ENCODE results near the gene ETF1. TPM values are rescaled to one million over a fixed set of nuclear protein-coding genes. Genes with fewer than 3 reads are reported as not detected.

ETF1 gene
- total RNA-seq, result 100 to 1,000 TPM; 140 to 156 TPM

- H3K27ac Mint-ChIP-seq, result peak within 1 kb of the TSS; percentile 100
- intact Hi-C loops (cut with DNase I, micrococcal nuclease), result loop anchor here (1.0 to 2.0 kb wide), 18 partner anchors 32 to 1020 kb away; partner anchors contain the start of genes BRD8 (in 2 of the 2), HSPA9 (in 2 of the 2), CDC23 (in 1 of the 2) and CDC25C (in 1 of the 2)
- CTCF ChIA-PET, result interaction anchor here (0.6 to 3.2 kb wide), 15 partner anchors 9 to 718 kb away, joined by 3 to 10 read pairs (median 4); partner anchors contain the start of genes HSPA9 and KDM3B
- peaks cover 67% of the 10 kb centered on the region for H3K4me1 Mint-ChIP-seq
- H3K9me3 Mint-ChIP-seq (ENCODE audit: low read depth), result no peaks in the 10 kb centered on the region
- ATAC-seq, result peak; percentile 94
- no peaks in the 10 kb centered on the region for H3K27me3 Mint-ChIP-seq
- POLR2A ChIA-PET, result interaction anchor here (0.6 to 2.6 kb wide), 13 partner anchors 9 to 1020 kb away, joined by 3 to 33 read pairs (median 4); partner anchors contain the start of genes BRD8, CDC23, EGR1 and FAM53C
- DNase-seq, result peak; percentile 100
- peak within 1 kb of the TSS; percentile 100 for H3K4me3 Mint-ChIP-seq
- H3K36me3 Mint-ChIP-seq (ENCODE audit: low read depth), result peaks cover 60% of the 10 kb centered on the region
These were observed at the start of gene ETF1 for GRCh38 chr5:138542956-138543729. TSS of gene ETF1 (minus strand) at chr5:138543236. CDS start at chr5:138542918, 318 bp downstream.

- ChIA-PET POLR2A (no interaction called here), CTCF (interaction anchor here (0.6 to 1.8 kb wide), 4 partner anchors 9 to 987 kb away, joined by 3 to 7 read pairs (median 4); partner anchors contain the start of gene ETF1)
- Mint-ChIP-seq H3K27me3 (peaks cover 10% of the 10 kb centered on the region), H3K9me3 (ENCODE audit: low read depth) (no peaks in the 10 kb centered on the region), H3K27ac (no peak overlapping the region), H3K36me3 (ENCODE audit: low read depth) (no peaks in the 10 kb centered on the region), H3K4me3 (no peak overlapping the region), H3K4me1 (no peaks in the 10 kb centered on the region)
- no peak for ATAC-seq
- intact Hi-C loops (cut with DNase I, micrococcal nuclease), result no loop called here
- DNase-seq, result no peak
These were observed 45.2 kb upstream of the ETF1 start for GRCh38 chr5:138588013-138588788.

GRCh38 chr5:138585157-138585556 is 42.1 kb upstream of the ETF1 start:
- Mint-ChIP-seq H3K27me3 (peaks cover 2% of the 10 kb centered on the region), H3K27ac (no peak overlapping the region), H3K9me3 (ENCODE audit: low read depth) (no peaks in the 10 kb centered on the region), H3K36me3 (ENCODE audit: low read depth) (no peaks in the 10 kb centered on the region), H3K4me1 (no peaks in the 10 kb centered on the region), H3K4me3 (no peak overlapping the region)
- intact Hi-C loops (cut with DNase I, micrococcal nuclease), result no loop called here
- ATAC-seq (no peak), DNase-seq (no peak)
- ChIA-PET CTCF (interaction anchor here (1.9 to 2.1 kb wide), 2 partner anchors 8 to 19 kb away, joined by 6 to 8 read pairs; no protein-coding TSS in a partner anchor), POLR2A (no interaction called here)

GRCh38 chr5:138583984-138584637 is 41.1 kb upstream of the ETF1 start:
- H3K4me3 Mint-ChIP-seq, result no peak overlapping the region
- peaks cover 2% of the 10 kb centered on the region for H3K27me3 Mint-ChIP-seq
- H3K4me1 Mint-ChIP-seq, result peaks cover 2% of the 10 kb centered on the region
- CTCF ChIA-PET, result interaction anchor here (0.6 to 2.1 kb wide), 6 partner anchors 9 to 205 kb away, joined by 3 to 8 read pairs (median 4); partner anchors contain the start of gene HSPA9
- H3K27ac Mint-ChIP-seq, result no peak overlapping the region
- no peaks in the 10 kb centered on the region for H3K36me3 Mint-ChIP-seq (ENCODE audit: low read depth)
- intact Hi-C loops (cut with DNase I, micrococcal nuclease), result no loop called here
- no peak for ATAC-seq
- POLR2A ChIA-PET, result no interaction called here
- DNase-seq, result no peak
- no peaks in the 10 kb centered on the region for H3K9me3 Mint-ChIP-seq (ENCODE audit: low read depth)

- ATAC-seq, result no peak
- Mint-ChIP-seq H3K36me3 (ENCODE audit: low read depth) (no peaks in the 10 kb centered on the region), H3K27ac (no peak overlapping the region), H3K4me3 (no peak overlapping the region), H3K4me1 (peaks cover 2% of the 10 kb centered on the region), H3K27me3 (peaks cover 2% of the 10 kb centered on the region), H3K9me3 (ENCODE audit: low read depth) (no peaks in the 10 kb centered on the region)
- POLR2A ChIA-PET, result no interaction called here
- DNase-seq, result no peak
- CTCF ChIA-PET, result no interaction called here
- intact Hi-C loops (cut with DNase I, micrococcal nuclease), result no loop called here
These were observed 39.9 kb upstream of the ETF1 start for GRCh38 chr5:138582959-138583358.

- ChIA-PET CTCF (interaction anchor here (0.6 to 1.7 kb wide), 3 partner anchors 12 to 697 kb away, joined by 3 to 11 read pairs (median 3); no protein-coding TSS in a partner anchor), POLR2A (no interaction called here)
- DNase-seq (no peak), ATAC-seq (no peak)
- H3K36me3 Mint-ChIP-seq (ENCODE audit: low read depth), result peaks cover 4% of the 10 kb centered on the region
- no peaks in the 10 kb centered on the region for H3K27me3 Mint-ChIP-seq
- H3K9me3 Mint-ChIP-seq (ENCODE audit: low read depth), result peaks cover 2% of the 10 kb centered on the region
- no peak overlapping the region for H3K4me3 Mint-ChIP-seq
- H3K4me1 Mint-ChIP-seq, result peaks cover 10% of the 10 kb centered on the region
- intact Hi-C loops (cut with DNase I, micrococcal nuclease), result no loop called here
- H3K27ac Mint-ChIP-seq, result no peak overlapping the region
These were observed 37.7 kb upstream of the ETF1 start for GRCh38 chr5:138580777-138581176.

- peaks cover 2% of the 10 kb centered on the region for H3K9me3 Mint-ChIP-seq (ENCODE audit: low read depth)
- no peak overlapping the region for H3K4me3 Mint-ChIP-seq
- H3K36me3 Mint-ChIP-seq (ENCODE audit: low read depth), result peaks cover 7% of the 10 kb centered on the region
- ChIA-PET POLR2A (no interaction called here), CTCF (interaction anchor here (0.5 to 1.7 kb wide), 24 partner anchors 11 to 829 kb away, joined by 3 to 11 read pairs (median 4); no protein-coding TSS in a partner anchor)
- DNase-seq (no peak), ATAC-seq (no peak)
- H3K27me3 Mint-ChIP-seq, result no peaks in the 10 kb centered on the region
- no peak overlapping the region for H3K27ac Mint-ChIP-seq
- intact Hi-C loops (cut with DNase I, micrococcal nuclease), result no loop called here
- H3K4me1 Mint-ChIP-seq, result peaks cover 11% of the 10 kb centered on the region
These were observed 37.0 kb upstream of the ETF1 start for GRCh38 chr5:138580001-138580400.

- ChIA-PET CTCF (interaction anchor here (0.6 to 1.7 kb wide), 35 partner anchors 9 to 862 kb away, joined by 3 to 11 read pairs (median 4); no protein-coding TSS in a partner anchor), POLR2A (no interaction called here)
- Mint-ChIP-seq H3K36me3 (ENCODE audit: low read depth) (peaks cover 12% of the 10 kb centered on the region), H3K4me1 (peaks cover 11% of the 10 kb centered on the region), H3K4me3 (no peak overlapping the region), H3K27ac (no peak overlapping the region), H3K27me3 (no peaks in the 10 kb centered on the region), H3K9me3 (ENCODE audit: low read depth) (peaks cover 2% of the 10 kb centered on the region)
- DNase-seq (no peak), ATAC-seq (no peak)
- intact Hi-C loops (cut with DNase I, micrococcal nuclease), result loop anchor here (1.0 to 5.0 kb wide), 5 partner anchors 53 to 683 kb away; partner anchors contain the start of gene CTNNA1 (in 1 of the 2)
These were observed 36.5 kb upstream of the ETF1 start for GRCh38 chr5:138579517-138579863.

GRCh38 chr5:138577452-138577851 is 34.4 kb upstream of the ETF1 start:
- peaks cover 2% of the 10 kb centered on the region for H3K9me3 Mint-ChIP-seq (ENCODE audit: low read depth)
- POLR2A ChIA-PET, result no interaction called here
- H3K27me3 Mint-ChIP-seq, result no peaks in the 10 kb centered on the region
- peaks cover 27% of the 10 kb centered on the region for H3K4me1 Mint-ChIP-seq
- no peak overlapping the region for H3K27ac Mint-ChIP-seq
- DNase-seq, result no peak
- peaks cover 31% of the 10 kb centered on the region for H3K36me3 Mint-ChIP-seq (ENCODE audit: low read depth)
- CTCF ChIA-PET, result interaction anchor here (1.0 to 2.3 kb wide), 2 partner anchors 22 to 27 kb away, joined by 3 to 5 read pairs; no protein-coding TSS in a partner anchor
- no peak overlapping the region for H3K4me3 Mint-ChIP-seq
- ATAC-seq, result no peak
- intact Hi-C loops (cut with DNase I, micrococcal nuclease), result loop anchor here in 1 of 2 experiments (5.0 kb wide), 1 partner anchor 55 kb away; no protein-coding TSS in a partner anchor

- ChIA-PET POLR2A (interaction anchor here (0.5 to 1.7 kb wide), 8 partner anchors 10 to 719 kb away, joined by 3 to 33 read pairs (median 4); partner anchors contain the start of genes ETF1 and MATR3), CTCF (interaction anchor here (0.6 to 3.1 kb wide), 12 partner anchors 9 to 821 kb away, joined by 3 to 10 read pairs (median 4); partner anchors contain the start of gene ETF1)
- peak within 1 kb of the TSS; percentile 99 for H3K27ac Mint-ChIP-seq
- intact Hi-C loops (cut with DNase I, micrococcal nuclease), result loop anchor here (1.0 to 5.0 kb wide), 18 partner anchors 32 to 986 kb away; partner anchors contain the start of genes ETF1 (in 2 of the 2), SIL1 (in 2 of the 2), BRD8 (in 1 of the 2) and CDC23 (in 1 of the 2)
- peaks cover 2% of the 10 kb centered on the region for H3K9me3 Mint-ChIP-seq (ENCODE audit: low read depth)
- DNase-seq, result peak; percentile 98
- H3K4me3 Mint-ChIP-seq, result peak within 1 kb of the TSS; percentile 96
- H3K4me1 Mint-ChIP-seq, result peaks cover 43% of the 10 kb centered on the region
- peaks cover 46% of the 10 kb centered on the region for H3K36me3 Mint-ChIP-seq (ENCODE audit: low read depth)
- peak; percentile 89 for ATAC-seq
- H3K27me3 Mint-ChIP-seq, result no peaks in the 10 kb centered on the region
These were observed 32.4 kb upstream of the ETF1 start, which contains the start of gene HSPA9 for GRCh38 chr5:138575194-138576015. TSS of gene HSPA9 (minus strand) at chr5:138575401. CDS start at chr5:138575318, 83 bp downstream.
